ENCODE measurements around the gene DOCK1.

The DOCK1 gene

GRCh38 chr10:127415116-127415515 lies 509.9 kb downstream of the DOCK1 start:
- no peak for DNase-seq

DNA sequence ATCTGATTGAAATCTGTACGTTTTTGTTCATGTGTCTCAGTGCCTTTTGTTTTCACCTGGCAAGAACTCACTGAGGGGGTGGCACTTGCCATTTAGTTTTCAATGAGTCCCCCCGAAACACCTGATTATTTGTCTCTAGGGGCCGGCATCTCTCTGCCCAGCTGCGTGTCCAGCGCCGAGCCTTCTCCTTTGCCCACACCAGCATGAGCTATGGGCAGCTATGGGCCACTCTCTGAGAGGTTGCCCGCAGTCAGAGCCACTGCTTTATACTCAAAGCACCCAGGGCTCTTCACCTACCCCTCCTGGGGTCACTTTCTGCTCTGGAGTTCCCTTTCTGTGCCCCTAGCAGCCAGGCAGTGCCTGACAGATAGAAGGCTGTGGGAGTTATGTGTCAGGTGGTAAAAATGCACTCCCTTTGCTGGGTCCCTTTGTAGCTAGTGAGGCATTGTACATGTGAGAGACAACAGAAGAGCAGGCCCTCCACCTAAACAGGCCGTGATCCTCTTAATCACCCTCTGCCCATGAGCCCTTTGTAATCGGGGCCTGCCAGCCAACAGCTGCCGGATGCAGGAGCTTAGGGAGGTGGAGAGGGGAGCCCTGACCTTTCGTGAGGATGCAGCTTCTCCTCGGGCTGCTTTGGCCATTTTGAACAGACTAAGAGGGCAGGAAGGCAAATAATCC lies 510.8 kb downstream of the DOCK1 start:
- DNase-seq, result peak; percentile 46

GRCh38 chr10:127417031-127417430 lies 511.8 kb downstream of the DOCK1 start:
- no peak for DNase-seq

DNA sequence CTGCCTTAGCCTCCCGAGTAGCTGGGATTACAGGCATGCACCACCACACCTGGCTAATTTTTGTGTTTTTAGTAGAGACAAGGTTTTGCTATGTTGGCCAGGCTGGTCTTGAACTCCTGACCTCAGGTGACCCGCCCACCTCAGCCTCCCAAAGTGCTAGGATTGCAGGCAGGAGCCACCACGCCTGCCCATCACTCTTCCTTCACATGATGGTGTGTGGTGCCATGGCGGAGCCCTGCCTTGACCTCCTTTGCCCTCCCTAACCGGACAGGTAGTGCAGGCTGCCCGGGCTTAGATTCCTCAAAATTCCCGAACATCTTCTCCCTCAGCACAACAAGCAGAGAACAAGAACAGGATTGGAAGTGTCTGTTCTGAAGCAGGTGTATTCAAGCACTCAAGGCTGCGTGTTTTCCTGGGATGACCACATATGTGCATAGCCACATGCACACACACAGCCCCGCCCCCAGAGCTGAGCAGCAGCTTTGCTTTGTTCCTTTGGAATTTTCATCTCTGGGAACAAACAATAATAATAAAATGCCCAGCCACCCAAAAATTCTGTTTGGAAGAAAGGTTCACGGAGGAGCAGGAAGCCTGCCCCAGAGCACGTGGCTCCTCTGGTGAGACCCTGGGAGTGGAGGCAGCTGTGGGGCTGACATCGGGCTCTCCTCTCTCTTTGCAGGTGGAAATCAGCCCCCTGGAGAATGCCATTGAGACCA lies 512.6 kb downstream of the DOCK1 start:
- DNase-seq, result no peak

DNA sequence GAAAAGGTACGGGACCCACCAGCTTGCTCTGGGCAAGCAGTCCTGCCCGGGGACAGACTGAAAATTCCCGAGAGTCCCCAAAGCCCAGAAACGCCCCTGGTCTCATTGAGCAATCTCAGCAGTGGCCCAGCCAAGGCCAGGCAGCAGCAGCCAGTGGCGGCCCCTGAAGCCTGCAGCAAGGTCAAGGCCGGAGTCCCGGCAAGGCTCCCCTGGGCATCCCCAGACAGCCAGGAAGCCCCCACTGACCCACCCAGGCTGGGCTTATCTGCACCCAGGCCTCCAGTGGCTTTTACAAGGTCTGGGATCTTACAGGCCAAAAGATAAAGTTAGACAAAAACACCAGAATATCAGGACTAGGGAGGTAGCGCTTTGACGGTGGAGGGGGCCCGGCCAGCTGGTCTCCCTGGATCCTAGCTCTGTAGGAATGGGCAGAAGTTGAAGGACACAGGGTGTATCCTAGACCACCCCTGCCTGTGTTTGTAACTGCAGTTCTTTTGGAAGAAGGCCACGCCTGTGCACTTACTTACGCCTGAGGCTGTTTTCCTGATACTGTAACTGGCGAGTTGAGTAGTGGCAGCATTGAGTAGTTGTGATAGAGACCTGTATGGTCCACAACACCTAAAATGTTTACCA lies 513.4 kb downstream of the DOCK1 start:
- no peak for DNase-seq

DNA sequence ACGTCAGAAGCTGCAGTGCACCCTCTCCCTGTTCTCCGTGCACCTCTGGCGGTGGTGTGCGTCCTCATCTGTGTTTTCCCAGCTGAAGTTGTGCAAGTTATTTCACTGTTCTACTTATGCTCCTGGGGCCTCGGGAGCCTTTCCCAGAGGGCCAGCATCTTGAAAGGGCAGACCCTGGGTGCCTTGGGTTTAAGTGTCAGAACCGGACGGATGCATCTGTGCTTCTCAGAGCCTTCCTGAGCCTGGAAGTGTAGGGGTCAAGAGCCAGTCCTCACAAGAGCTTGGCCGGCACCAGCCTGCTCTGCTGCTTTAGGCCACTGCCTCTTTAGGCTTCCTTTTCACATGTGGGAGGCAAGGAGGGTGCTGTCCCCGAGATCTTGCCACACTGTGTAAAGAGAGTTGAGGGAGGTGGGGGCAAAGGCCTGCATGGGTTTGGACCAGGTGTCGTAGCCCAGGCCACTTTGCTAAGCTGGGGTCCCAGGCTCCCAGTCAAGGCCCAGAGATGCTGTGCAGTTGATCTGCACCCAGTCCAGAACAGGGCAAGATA lies 515.0 kb downstream of the DOCK1 start:
- no peak for DNase-seq

DNA sequence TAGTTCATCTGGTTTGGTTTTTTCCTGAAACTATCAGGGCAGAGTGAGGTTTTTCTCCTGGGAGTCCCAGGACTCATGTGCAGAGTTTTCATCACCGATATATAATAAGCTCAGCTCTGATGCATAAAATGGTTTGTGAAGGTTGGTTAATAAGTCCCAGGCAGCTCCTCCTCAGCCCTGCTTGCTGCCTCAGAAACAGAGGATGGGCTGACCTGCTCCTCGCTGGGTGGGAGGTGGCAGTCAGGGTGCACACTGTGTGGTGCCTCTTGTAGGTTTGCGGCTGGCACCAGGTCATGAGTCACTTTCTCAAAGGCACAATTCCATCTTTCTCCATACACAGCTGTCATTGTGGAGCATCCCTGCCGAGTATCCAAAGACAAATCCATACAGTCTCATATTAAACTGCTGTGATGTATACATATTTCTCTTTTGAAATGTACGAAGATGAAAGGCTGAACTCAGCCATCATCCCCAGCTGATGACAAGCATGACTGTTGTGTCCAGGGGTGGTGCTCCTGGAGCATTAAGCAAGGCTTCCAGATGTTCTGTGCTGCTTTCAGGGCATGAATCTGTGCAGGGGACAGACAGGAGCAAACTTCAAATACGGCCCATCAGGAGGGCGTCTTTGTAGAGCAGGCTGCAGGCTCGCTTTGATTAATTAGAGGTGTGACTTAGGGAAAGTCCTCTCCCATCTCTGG lies 518.1 kb downstream of the DOCK1 start:
- no peak for DNase-seq

DNA sequence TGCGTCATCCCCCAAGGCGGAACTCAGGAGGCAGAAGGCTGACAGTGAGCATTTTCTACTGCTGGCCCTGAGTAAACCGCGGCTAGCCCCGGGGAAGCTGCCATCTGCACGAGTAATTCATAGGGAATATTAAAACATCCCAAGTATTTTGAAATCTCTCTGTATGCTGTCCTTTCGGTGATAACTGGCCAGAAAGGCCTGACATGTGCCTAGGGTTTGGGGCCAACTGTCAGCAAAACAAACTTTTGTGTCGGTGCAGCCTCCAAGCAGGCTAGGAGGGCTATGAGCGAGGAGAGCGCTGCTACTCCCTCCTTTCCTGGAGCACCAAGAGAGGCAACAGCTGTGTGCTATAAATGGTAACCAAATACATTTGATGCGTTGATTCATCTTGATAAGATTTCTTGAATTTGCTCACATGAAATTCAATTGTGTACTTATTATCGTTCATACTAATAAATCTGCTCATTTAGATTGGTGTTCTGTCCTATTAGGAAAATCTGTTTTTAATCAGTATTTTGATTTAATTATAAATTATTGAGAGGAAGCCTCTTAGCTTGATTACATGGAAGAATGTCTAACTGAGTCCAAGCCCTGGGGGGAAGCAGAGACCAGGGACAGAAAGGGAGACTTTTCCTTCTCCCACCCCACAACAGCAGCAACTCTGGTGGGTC lies 519.5 kb downstream of the DOCK1 start:
- DNase-seq, result no peak

DNA sequence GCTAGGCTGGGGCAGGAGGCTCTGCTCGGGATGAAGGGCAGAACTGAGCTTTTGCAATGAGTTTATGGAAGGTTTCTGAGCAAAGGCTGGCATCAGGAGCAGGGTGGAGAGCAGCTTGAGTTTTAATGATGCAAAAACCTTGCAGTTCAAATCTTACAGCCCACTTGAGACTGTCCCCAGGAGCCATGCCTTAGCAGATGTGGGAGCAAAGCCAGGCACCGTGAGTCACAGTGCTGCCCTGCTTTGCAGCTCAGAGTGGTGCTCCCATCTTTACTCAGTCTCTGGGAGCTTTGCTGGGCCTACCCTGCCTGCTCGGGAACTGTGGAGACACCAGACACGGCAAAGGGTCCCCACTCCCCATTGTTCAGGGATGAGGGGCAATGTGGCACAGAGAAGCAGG lies 521.5 kb downstream of the DOCK1 start:
- no peak for DNase-seq

DNA sequence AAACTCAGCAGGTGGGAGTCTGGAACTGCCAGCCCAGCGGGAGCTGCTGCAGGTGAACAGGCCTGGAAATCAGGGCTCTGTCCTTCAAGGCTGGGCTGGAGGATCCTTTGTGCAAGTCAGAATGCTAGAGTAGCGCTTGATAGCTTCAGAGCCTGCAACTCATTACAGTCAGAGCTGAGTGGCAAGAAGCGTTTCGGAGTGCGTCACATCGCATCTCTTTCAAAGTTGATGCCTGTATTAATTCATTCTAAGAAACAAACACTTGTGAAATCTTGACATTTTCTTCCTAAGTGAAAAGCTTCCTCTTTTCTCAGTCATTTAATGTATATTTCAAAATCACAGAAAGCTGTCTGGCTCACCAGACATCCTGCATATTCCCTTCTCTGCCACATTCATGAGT lies 522.7 kb downstream of the DOCK1 start:
- DNase-seq, result no peak

- no peak for DNase-seq
Observed at GRCh38 chr10:127428385-127428980, 523.3 kb downstream of the DOCK1 start.

DNA sequence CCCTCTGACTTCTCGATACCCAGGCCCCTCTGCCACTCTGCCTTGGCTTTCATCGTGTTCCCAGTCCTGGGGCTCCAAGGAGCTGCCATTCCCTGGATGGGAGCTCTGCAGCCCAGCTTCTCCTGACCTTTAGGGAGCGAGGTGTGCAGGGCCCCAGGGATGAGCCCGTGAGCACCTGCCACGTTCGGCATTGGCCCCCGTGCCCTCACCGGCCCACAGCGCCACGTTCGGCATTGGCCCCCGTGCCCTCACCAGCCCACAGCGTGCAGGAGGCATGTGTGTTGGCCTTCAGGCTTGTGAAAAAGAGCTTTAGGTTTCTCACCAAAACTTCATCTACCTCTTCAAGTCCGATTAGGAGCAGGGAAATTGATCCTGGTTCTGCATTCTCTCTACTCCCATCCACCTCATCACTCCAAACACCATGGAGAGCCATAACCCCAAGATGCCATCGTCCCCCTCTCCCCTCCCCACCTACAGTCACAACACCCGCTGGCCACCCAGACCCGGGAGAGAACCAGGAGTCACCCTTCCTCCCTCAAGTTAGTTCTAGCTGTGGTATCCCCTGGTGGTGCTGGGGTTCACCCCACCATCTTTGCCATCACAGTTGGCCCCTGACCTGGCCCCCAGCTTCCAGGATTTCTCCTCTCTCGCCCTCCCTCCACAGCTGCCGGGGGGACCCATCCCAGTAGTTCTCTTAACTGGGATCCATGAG lies 524.5 kb downstream of the DOCK1 start:
- no peak for DNase-seq

DNA sequence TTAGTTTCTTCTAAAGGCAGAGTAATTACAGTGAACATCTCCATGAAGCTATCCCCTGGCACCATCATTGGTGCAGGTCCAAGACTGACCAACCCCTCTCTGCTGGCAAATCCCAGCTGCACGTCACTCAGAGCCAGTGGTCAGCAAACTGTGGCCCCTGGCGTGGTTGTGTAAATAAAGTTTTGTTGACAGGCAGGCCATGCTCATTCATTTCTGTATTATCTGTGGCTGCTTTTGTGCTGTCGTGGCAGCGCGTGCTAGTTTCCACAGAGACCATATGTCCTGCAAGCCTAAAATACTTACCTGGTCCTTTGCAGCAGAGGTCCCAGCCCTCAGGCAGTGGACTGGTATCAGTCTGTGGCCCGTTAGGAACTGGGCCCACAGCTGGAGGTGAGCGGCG lies 526.3 kb downstream of the DOCK1 start:
- no peak for DNase-seq

GRCh38 chr10:127434006-127434405 lies 528.8 kb downstream of the DOCK1 start:
- no peak for DNase-seq

GRCh38 chr10:127435246-127435645 lies 530.0 kb downstream of the DOCK1 start:
- no peak for DNase-seq

DNA sequence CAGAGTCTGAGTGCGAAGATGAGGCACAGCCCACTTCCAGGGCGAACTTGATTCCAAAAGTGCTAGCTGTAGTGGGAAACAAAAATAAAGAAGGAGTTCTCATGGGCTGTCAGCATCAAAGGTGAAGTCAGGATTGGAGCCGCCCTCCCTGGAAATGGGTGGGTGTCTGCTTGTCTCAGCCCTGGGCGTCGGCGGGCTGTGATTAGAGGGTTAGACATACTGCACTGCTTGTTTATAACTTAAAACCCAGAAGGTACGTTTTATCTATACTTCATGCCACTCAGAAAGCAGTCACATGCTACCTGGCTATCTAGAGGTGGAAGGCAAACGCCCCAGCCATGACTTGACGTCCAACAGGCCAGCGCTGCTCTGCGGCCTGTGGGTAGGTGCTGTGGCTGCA lies 535.1 kb downstream of the DOCK1 start:
- no peak for DNase-seq

GRCh38 chr10:127441350-127442219 lies 536.4 kb downstream of the DOCK1 start:
- no peak for DNase-seq

GRCh38 chr10:127442220-127442525 lies 536.9 kb downstream of the DOCK1 start:
- no peak for DNase-seq

- no peak for DNase-seq
Observed at GRCh38 chr10:127444155-127444554, 538.9 kb downstream of the DOCK1 start.

DNA sequence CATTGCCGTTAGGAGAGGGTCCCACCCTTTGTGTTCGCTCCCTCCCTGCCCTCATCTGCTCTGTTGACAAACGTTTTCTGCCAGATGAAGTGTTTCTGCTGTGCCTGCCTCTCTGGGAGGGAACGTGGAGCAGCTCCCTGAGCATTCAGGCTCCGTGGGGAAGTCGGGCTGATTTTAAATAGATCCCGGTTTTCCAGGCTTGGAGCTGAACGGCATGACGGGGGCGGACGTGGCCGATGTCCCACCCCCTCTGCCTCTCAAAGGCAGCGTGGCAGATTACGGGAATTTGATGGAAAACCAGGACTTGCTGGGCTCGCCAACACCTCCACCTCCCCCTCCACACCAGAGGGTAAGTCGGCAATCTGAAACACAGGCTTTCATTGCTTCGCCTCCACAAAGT lies 542.0 kb downstream of the DOCK1 start:
- DNase-seq, result no peak

DNA sequence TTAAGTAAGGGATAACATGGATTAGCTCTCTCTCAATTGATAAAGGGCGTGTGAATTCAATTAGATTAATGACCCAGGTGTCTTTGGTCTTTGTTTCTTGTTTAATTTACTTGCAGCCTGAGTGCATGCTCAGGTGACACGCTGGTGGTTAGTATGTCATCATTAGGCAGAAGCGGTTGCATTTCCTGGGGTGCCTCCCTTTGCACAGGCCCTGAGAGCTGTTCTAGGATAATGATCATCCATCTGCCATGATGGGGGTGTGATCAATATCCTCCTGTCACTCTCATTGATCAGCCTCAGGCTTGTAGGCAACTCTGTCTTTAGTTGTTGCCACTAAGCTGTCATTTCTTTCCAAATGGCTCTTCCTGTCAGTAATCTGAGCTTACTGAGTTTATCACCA lies 544.3 kb downstream of the DOCK1 start:
- DNase-seq, result no peak

Data from retina (tissue), 1 donor.